HCT116 (cell line): Measurements from ENCODE around the gene CHRNA5. TPM values are rescaled to one million over a fixed set of nuclear protein-coding genes. Genes with fewer than 3 reads are reported as not detected.

Experiments
- ATAC-seq: fragments of 200-7000 bp; cut with Tn5 transposase; 2 replicates; pipeline ENCODE4 v1.9.1; 2020; ENCODE audit warnings: mild to moderate bottlenecking, moderate library complexity
- BruUV-seq: library from RNA; stranded (reverse); fragments of 400-500 nt; replicated peaks from 2 replicates; lab custom pipeline; 2021; lab: Mats Ljungman, UMichigan
- CTCF ChIA-PET: fragments of 300-600 bp; sonication (Branson Sonifier 250); formaldehyde crosslinking; loops from one replicate; lab custom pipeline; 2021; ENCODE audit warnings: antibody characterized with exemption; lab: Charles Lee
- POLR2A ChIA-PET: fragments of 300-600, 350-600 bp; sonication (Branson Sonifier 250); formaldehyde crosslinking; loops from one replicate; lab custom pipeline; 2021; ENCODE audit warnings: antibody characterized with exemption; lab: Charles Lee
- RAD21 ChIA-PET, 2 experiments: fragments of 300-600 bp; sonication (Branson Sonifier 250); formaldehyde crosslinking; loops; one replicate each; lab custom pipeline; 2023; ENCODE audit warnings: low total read pairs in 2 of 2; ENCODE audit not compliant: uncharacterized antibody in 2 of 2, unreplicated experiment in 2 of 2, low non-redundant PET in 1 of 2; lab: Charles Lee
- DNase-seq: peaks from one replicate; pipeline ENCODE4 v3.0.0-alpha.2; 2010; ENCODE audit warnings: low read depth, low spot score
- H2AFZ ChIP-seq: fragments of 200-600 bp; shearing (Covaris generic), sonication (generic); 2 replicates; pipeline ENCODE4 v1.6.1; 2017; ENCODE audit warnings: low read depth, mixed run types, mixed read lengths, antibody characterized with exemption, low read length; ENCODE audit not compliant: poor library complexity, severe bottlenecking
- H3K27ac ChIP-seq: 2 replicates; pipeline ENCODE4 v1.5.1; 2012; ENCODE audit warnings: low read depth, low read length
- H3K27me3 ChIP-seq: fragments of 200-600 bp; sonication (generic); 2 replicates; pipeline ENCODE4 v1.6.1; 2016; ENCODE audit warnings: mixed run types, low read length, mixed read lengths; ENCODE audit not compliant: insufficient read depth
- H3K36me3 ChIP-seq, 2 experiments: fragments of 200-500 bp in 1 of 2; fragments of 200-600 bp in 1 of 2; sonication (Bioruptor generic) in 1 of 2; sonication (generic) in 1 of 2; 2 replicates each; pipeline versions ENCODE4 v1.5.1 to v1.6.1; 2014 to 2016; ENCODE audit warnings: low read length in 2 of 2, inconsistent platforms in 1 of 2, mixed read lengths in 1 of 2, mixed run types in 1 of 2; ENCODE audit not compliant: insufficient read depth in 2 of 2, control insufficient read depth in 1 of 2
- H3K4me1 ChIP-seq, 2 experiments: fragments of 200-600 bp in 1 of 2; sonication (generic) in 1 of 2; 2 replicates each; pipeline versions ENCODE4 v1.5.1 to v1.6.1; 2012 to 2017; ENCODE audit warnings: low read length in 2 of 2, inconsistent platforms in 1 of 2, mild to moderate bottlenecking in 1 of 2, mixed read lengths in 1 of 2, mixed run types in 1 of 2, moderate library complexity in 1 of 2; ENCODE audit not compliant: insufficient read depth in 2 of 2, control insufficient read depth in 1 of 2
- H3K4me2 ChIP-seq: fragments of 200-600 bp; sonication (generic); 2 replicates; pipeline ENCODE4 v1.6.1; 2017; ENCODE audit warnings: mixed run types, low read length, mixed read lengths
- H3K4me3 ChIP-seq, 2 experiments: fragments of 200-600 bp in 1 of 2; sonication (generic) in 1 of 2; replicated peaks in 1 of 2; 2 replicates each; pipeline ENCODE4 v1.5.1; 2011 to 2016; ENCODE audit warnings: low read length in 2 of 2, control low read depth in 1 of 2, low read depth in 1 of 2, mild to moderate bottlenecking in 1 of 2, mixed read lengths in 1 of 2, mixed run types in 1 of 2
- H3K79me2 ChIP-seq: fragments of 200-600 bp; sonication (generic); 2 replicates; pipeline ENCODE4 v1.6.1; 2017; ENCODE audit warnings: mild to moderate bottlenecking, mixed run types, low read length, moderate library complexity, mixed read lengths; ENCODE audit not compliant: insufficient read depth
- H3K9ac ChIP-seq: fragments of 200-600 bp; sonication (generic); 2 replicates; pipeline ENCODE4 v1.6.1; 2016; ENCODE audit warnings: low read length, mixed read lengths
- H3K9me2 ChIP-seq: fragments of 200-600 bp; sonication (generic), shearing (Covaris generic); 2 replicates; pipeline ENCODE4 v1.6.1; 2017; ENCODE audit warnings: mixed run types, mild to moderate bottlenecking, moderate library complexity; ENCODE audit not compliant: insufficient read depth
- H3K9me3 ChIP-seq, 2 experiments: fragments of 200-500 bp in 1 of 2; fragments of 200-600 bp in 1 of 2; sonication (Bioruptor generic) in 1 of 2; sonication (generic) in 1 of 2; 2 replicates each; pipeline ENCODE4 v1.6.1; 2014 to 2017; ENCODE audit warnings: low read length in 2 of 2, mixed read lengths in 2 of 2, inconsistent platforms in 1 of 2, low read depth in 1 of 2, mild to moderate bottlenecking in 1 of 2, mixed run types in 1 of 2, moderate library complexity in 1 of 2; ENCODE audit not compliant: control insufficient read depth in 1 of 2, insufficient read depth in 1 of 2
- H4K20me1 ChIP-seq: fragments of 200-600 bp; sonication (generic), shearing (Covaris generic); 2 replicates; pipeline ENCODE4 v1.6.1; 2017; ENCODE audit warnings: mixed run types, mild to moderate bottlenecking, moderate library complexity; ENCODE audit not compliant: insufficient read depth
- CBX3 ChIP-seq: IDR thresholded peaks from 2 replicates; pipeline ENCODE4 v1.6.1; 2012; ENCODE audit warnings: low read depth
- CEBPB ChIP-seq: IDR thresholded peaks from 2 replicates; pipeline ENCODE4 v1.6.1; 2012; ENCODE audit warnings: low read depth
- EGR1 ChIP-seq: IDR thresholded peaks from 2 replicates; pipeline ENCODE4 v1.6.1; 2012; ENCODE audit warnings: low read depth
- ELF1 ChIP-seq: IDR thresholded peaks from 2 replicates; pipeline ENCODE4 v1.6.1; 2012; ENCODE audit warnings: low read depth, borderline replicate concordance
- EZH2 ChIP-seq: fragments of 200-600 bp; sonication (generic); IDR thresholded peaks from 2 replicates; pipeline ENCODE4 v1.6.1; 2017; ENCODE audit warnings: antibody characterized with exemption, mixed run types
- EZH2phosphoT487 ChIP-seq: fragments of 200-600 bp; IDR thresholded peaks from 2 replicates; pipeline ENCODE4 v1.6.1; 2018; ENCODE audit warnings: antibody characterized with exemption, borderline replicate concordance
- FOSL1 ChIP-seq: IDR thresholded peaks from 2 replicates; pipeline ENCODE4 v1.6.1; 2012; ENCODE audit warnings: low read depth
- JUND ChIP-seq: IDR thresholded peaks from 2 replicates; pipeline ENCODE4 v1.6.1; 2012
- POLR2AphosphoS5 ChIP-seq: IDR thresholded peaks from 2 replicates; pipeline ENCODE4 v1.6.1; 2011; ENCODE audit warnings: mild to moderate bottlenecking, low read depth, low read length, moderate library complexity
- RAD21 ChIP-seq: IDR thresholded peaks from 2 replicates; pipeline ENCODE4 v1.6.1; 2012; ENCODE audit warnings: low read depth, mild to moderate bottlenecking
- SIN3A ChIP-seq: IDR thresholded peaks from 2 replicates; pipeline ENCODE4 v1.6.1; 2012; ENCODE audit warnings: low read depth
- SP1 ChIP-seq: IDR thresholded peaks from 2 replicates; pipeline ENCODE4 v1.6.1; 2012; ENCODE audit warnings: low read depth
- TCF7L2 ChIP-seq: IDR thresholded peaks from 2 replicates; pipeline ENCODE4 v1.7.0; 2011; ENCODE audit warnings: borderline replicate concordance, inconsistent platforms; ENCODE audit not compliant: insufficient read depth, insufficient read length; ENCODE audit errors: extremely low read depth
- YY1 ChIP-seq: IDR thresholded peaks from 2 replicates; pipeline ENCODE4 v1.6.1; 2011; ENCODE audit warnings: low read length, low read depth, moderate library complexity, mild to moderate bottlenecking; ENCODE audit not compliant: insufficient replicate concordance; ENCODE audit errors: extremely low read depth
- ZFX ChIP-seq: fragments of 450-650 bp; IDR thresholded peaks from 2 replicates; pipeline ENCODE4 v1.6.1; 2017
- ZNF274 ChIP-seq: fragments of 200-500 bp; sonication (Bioruptor generic); IDR thresholded peaks from 2 replicates; pipeline ENCODE4 v1.6.1; 2014; ENCODE audit warnings: mild to moderate bottlenecking, low read depth, low read length, inconsistent platforms
- intact Hi-C: fragments of 100-400 bp; cut with micrococcal nuclease; formaldehyde crosslinking; loops from 2 replicates; pipeline ENCODE4 v1.10.0; 2022
- total RNA-seq: library from RNA; stranded (reverse); gene quantifications from one replicate; pipeline ENCODE4 v1.2.1, GENCODE V29; 2021; ENCODE audit not compliant: unreplicated experiment
- TF ChIP-seq, protein P1 (sequence below): IDR thresholded peaks from 2 replicates; pipeline ENCODE4 v1.6.1; 2012
- TF ChIP-seq, protein P2 (sequence below): IDR thresholded peaks from 2 replicates; pipeline ENCODE4 v1.6.1; 2012
- TF ChIP-seq, protein P3 (sequence below): IDR thresholded peaks from 2 replicates; pipeline ENCODE4 v1.6.1; 2011; ENCODE audit warnings: mild to moderate bottlenecking, low read length, moderate library complexity; ENCODE audit not compliant: insufficient replicate concordance; ENCODE audit errors: extremely low read depth

The CHRNA5 gene
- total RNA-seq, 1 experiment from 2014 or later: 25.2 TPM

DNA sequence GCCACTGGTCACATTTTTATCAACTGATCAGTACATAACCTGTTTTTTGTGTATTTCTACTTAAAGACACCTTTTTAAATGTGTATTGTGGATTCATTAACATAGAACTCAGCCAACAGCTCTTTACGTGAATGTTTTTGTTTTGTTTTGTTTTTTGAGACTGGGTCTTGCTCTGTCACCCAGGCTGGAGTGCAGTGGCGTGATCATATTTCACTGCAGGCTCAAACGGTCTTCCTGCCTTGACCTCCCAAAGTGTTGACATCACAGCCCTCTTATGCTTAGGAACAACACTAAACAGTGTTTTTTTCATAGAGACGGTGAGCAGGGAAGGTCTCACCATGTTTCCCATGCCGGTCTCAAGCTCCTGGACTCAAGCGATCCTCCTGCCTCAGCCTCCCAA is 15.1 kb upstream of the CHRNA5 start:
- BruUV-seq: no TSS peak
- H3K9me3 ChIP-seq: no peaks in the 10 kb centered on the region
- CTCF ChIA-PET: no interaction called here
- POLR2A ChIA-PET: interaction anchor here (1.7 kb wide), 1 partner anchor 10 kb away, joined by 6 read pairs; the partner anchor contains the start of gene PSMA4
- no peak overlapping the region for H3K4me3 ChIP-seq
- H3K36me3 ChIP-seq: peaks cover 39 to 55% of the 10 kb centered on the region in 2 experiments
- RAD21 ChIA-PET: no interaction called here
- TF ChIP-seq YY1 (no peak), EGR1 (no peak), SIN3A (no peak), CEBPB (no peak), EZH2 (no peak), ZFX (no peak), JUND (no peak), EZH2phosphoT487 (no peak), ELF1 (no peak), FOSL1 (no peak), CBX3 (no peak), ZNF274 (no peak), SP1 (no peak), TCF7L2 (no peak), POLR2AphosphoS5 (no peak), RAD21 (no peak)
- TF ChIP-seq, protein P1, sequence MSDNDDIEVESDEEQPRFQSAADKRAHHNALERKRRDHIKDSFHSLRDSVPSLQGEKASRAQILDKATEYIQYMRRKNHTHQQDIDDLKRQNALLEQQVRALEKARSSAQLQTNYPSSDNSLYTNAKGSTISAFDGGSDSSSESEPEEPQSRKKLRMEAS: no peak
- TF ChIP-seq, protein P2, sequence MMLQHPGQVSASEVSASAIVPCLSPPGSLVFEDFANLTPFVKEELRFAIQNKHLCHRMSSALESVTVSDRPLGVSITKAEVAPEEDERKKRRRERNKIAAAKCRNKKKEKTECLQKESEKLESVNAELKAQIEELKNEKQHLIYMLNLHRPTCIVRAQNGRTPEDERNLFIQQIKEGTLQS: no peak
- TF ChIP-seq, protein P3, sequence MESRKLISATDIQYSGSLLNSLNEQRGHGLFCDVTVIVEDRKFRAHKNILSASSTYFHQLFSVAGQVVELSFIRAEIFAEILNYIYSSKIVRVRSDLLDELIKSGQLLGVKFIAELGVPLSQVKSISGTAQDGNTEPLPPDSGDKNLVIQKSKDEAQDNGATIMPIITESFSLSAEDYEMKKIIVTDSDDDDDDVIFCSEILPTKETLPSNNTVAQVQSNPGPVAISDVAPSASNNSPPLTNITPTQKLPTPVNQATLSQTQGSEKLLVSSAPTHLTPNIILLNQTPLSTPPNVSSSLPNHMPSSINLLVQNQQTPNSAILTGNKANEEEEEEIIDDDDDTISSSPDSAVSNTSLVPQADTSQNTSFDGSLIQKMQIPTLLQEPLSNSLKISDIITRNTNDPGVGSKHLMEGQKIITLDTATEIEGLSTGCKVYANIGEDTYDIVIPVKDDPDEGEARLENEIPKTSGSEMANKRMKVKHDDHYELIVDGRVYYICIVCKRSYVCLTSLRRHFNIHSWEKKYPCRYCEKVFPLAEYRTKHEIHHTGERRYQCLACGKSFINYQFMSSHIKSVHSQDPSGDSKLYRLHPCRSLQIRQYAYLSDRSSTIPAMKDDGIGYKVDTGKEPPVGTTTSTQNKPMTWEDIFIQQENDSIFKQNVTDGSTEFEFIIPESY: no peak
- no peak overlapping the region for H3K9ac ChIP-seq
- H3K79me2 ChIP-seq: peaks cover 3% of the 10 kb centered on the region
- no peak overlapping the region for H2AFZ ChIP-seq
- no peak overlapping the region for H3K4me2 ChIP-seq
- ATAC-seq (no peak), DNase-seq (no peak)
- H3K27me3 ChIP-seq: no peaks in the 10 kb centered on the region
- H4K20me1 ChIP-seq: no peaks in the 10 kb centered on the region
- no peak overlapping the region for H3K27ac ChIP-seq
- intact Hi-C loops: no loop called here
- no peaks in the 10 kb centered on the region for H3K9me2 ChIP-seq
- H3K4me1 ChIP-seq: no peaks in the 10 kb centered on the region
